Prostate gland (tissue), 2 donors: Measurements from ENCODE around the gene FAM120B. TPM values are rescaled to one million over a fixed set of nuclear protein-coding genes. Genes with fewer than 3 reads are reported as not detected.

ENCODE experiments used
- DNase-seq: peaks from one replicate; pipeline ENCODE4 v3.0.0-alpha.2; 2019; ENCODE audit warnings: low spot score
- H3K27ac ChIP-seq, 2 donors: fragments of 200-600 bp; sonication (generic); 2 replicates each; pipeline ENCODE4 v1.5.1; 2017 to 2019
- H3K27me3 ChIP-seq: fragments of 200-600 bp; sonication (generic); replicated peaks from 2 replicates; pipeline ENCODE4 v1.5.1; 2019; ENCODE audit not compliant: insufficient read depth
- H3K36me3 ChIP-seq, 2 donors: fragments of 200-600 bp; sonication (generic); 1 replicate in 1 of 2; 2 replicates in 1 of 2; pipeline versions ENCODE4 v1.5.1 to v1.8.1; 2017 to 2019
- H3K4me1 ChIP-seq: fragments of 200-600 bp; sonication (generic); replicated peaks from 2 replicates; pipeline ENCODE4 v1.5.1; 2019
- H3K4me3 ChIP-seq, 2 donors: fragments of 200-600 bp; sonication (generic); 2 replicates each; pipeline ENCODE4 v1.5.1; 2017 to 2019
- H3K9me3 ChIP-seq: fragments of 200-600 bp; sonication (generic); 2 replicates; pipeline ENCODE4 v1.5.1; 2017
- CTCF ChIP-seq, 4 experiments: fragments of 200-600 bp in 2 of 4; fragments of 450-650 bp in 2 of 4; sonication (generic) in 2 of 4; IDR thresholded peaks; 1 replicate in 3 of 4; 2 replicates in 1 of 4; pipeline ENCODE4 v1.5.1; 2016 to 2019; ENCODE audit warnings: antibody characterized with exemption in 4 of 4, mild to moderate bottlenecking in 2 of 4, moderate library complexity in 2 of 4
- POLR2A ChIP-seq: fragments of 450-650 bp; IDR thresholded peaks from one replicate; pipeline ENCODE4 v1.6.1; 2016; ENCODE audit warnings: antibody characterized with exemption, mild to moderate bottlenecking
- POLR2AphosphoS5 ChIP-seq: sonication (generic); formaldehyde crosslinking; IDR thresholded peaks from one replicate; pipeline ENCODE4 v1.6.1; 2017; ENCODE audit warnings: antibody characterized with exemption
- WGBS: methylation state at CpG from one replicate; pipeline ENCODE4 v1.1.5; 2018; 5-methylcytosine and 5-hydroxymethylcytosine counted together
- intact Hi-C: fragments of 100-400 bp; cut with DNase I; formaldehyde crosslinking; loops from one replicate; pipeline ENCODE4 v1.14.2; 2022
- total RNA-seq, 2 donors: library from RNA; depleted of rRNA; stranded (reverse); fragments of >200 nt; gene quantifications; one replicate each; pipeline ENCODE4 v1.1.0, GENCODE V29; 2016

FAM120B gene
- 10 to 100 TPM; 28.8 to 45.0 TPM for total RNA-seq

GRCh38 chr6:170306324-170307079 lies at the start of gene FAM120B:
Gene FAM120B (plus strand): TSS chr6:170306758. CDS start chr6:170317391, 10,633 bp downstream.
- Histone ChIP-seq H3K4me3 (peak within 1 kb of the TSS; percentile 88 to 99), H3K27me3 (no peaks in the 10 kb centered on the region), H3K27ac (peak within 1 kb of the TSS; percentile 77 to 83), H3K4me1 (peaks cover 11% of the 10 kb centered on the region), H3K9me3 (no peaks in the 10 kb centered on the region), H3K36me3 (no peaks in the 10 kb centered on the region)
- under 1% methylated on average over 63 of the region's 97 CpGs for WGBS
- peak; percentile 97 for DNase-seq
- intact Hi-C loops = loop anchor here (10.0 kb wide), 1 partner anchor 218 kb away; no protein-coding TSS in a partner anchor
- TF ChIP-seq CTCF (IDR thresholded peaks at IDR 0.05) = peak in 2 of 4 experiments; percentile 12 to 21
- TF ChIP-seq POLR2AphosphoS5 = peak; percentile 96
- peak; percentile 87 for TF ChIP-seq POLR2A

- Histone ChIP-seq H3K9me3 (no peaks in the 10 kb centered on the region), H3K4me1 (no peaks in the 10 kb centered on the region), H3K27me3 (no peaks in the 10 kb centered on the region), H3K27ac (no peak overlapping the region), H3K4me3 (no peak overlapping the region), H3K36me3 (no peaks in the 10 kb centered on the region)
- intact Hi-C loops = no loop called here
- DNase-seq = no peak
- no peak for TF ChIP-seq POLR2A
- 80% methylated on average over 4 of the region's 4 CpGs for WGBS
These were observed 49.2 kb upstream of the FAM120B start for GRCh38 chr6:170257376-170257775.

GRCh38 chr6:170258407-170258806 lies 48.2 kb upstream of the FAM120B start:
- Histone ChIP-seq H3K4me3 (no peak overlapping the region), H3K36me3 (no peaks in the 10 kb centered on the region), H3K27me3 (no peaks in the 10 kb centered on the region), H3K27ac (no peak overlapping the region), H3K9me3 (no peaks in the 10 kb centered on the region), H3K4me1 (no peaks in the 10 kb centered on the region)
- intact Hi-C loops = no loop called here
- no peak for DNase-seq
- TF ChIP-seq POLR2AphosphoS5 = no peak
- no peak for TF ChIP-seq CTCF (IDR thresholded peaks at IDR 0.05)
- TF ChIP-seq POLR2A = no peak
- WGBS = 82% methylated on average over 6 of the region's 6 CpGs

GRCh38 chr6:170259278-170259677 lies 47.3 kb upstream of the FAM120B start:
- Histone ChIP-seq H3K4me3 (no peak overlapping the region), H3K4me1 (no peaks in the 10 kb centered on the region), H3K9me3 (no peaks in the 10 kb centered on the region), H3K36me3 (no peaks in the 10 kb centered on the region), H3K27me3 (no peaks in the 10 kb centered on the region), H3K27ac (no peak overlapping the region)
- 95% methylated on average over 4 of the region's 5 CpGs for WGBS
- TF ChIP-seq CTCF (IDR thresholded peaks at IDR 0.05) (no peak), POLR2AphosphoS5 (no peak), POLR2A (no peak)
- no peak for DNase-seq
- intact Hi-C loops = no loop called here

- no peaks in the 10 kb centered on the region for H3K27me3 ChIP-seq
- no peaks in the 10 kb centered on the region for H3K36me3 ChIP-seq
- H3K4me1 ChIP-seq = no peaks in the 10 kb centered on the region
- 87% methylated on average over 7 of the region's 7 CpGs for WGBS
- DNase-seq = no peak
- H3K9me3 ChIP-seq = no peaks in the 10 kb centered on the region
- no peak overlapping the region for H3K27ac ChIP-seq
- no peak overlapping the region for H3K4me3 ChIP-seq
- TF ChIP-seq CTCF (IDR thresholded peaks at IDR 0.05) (no peak), POLR2A (no peak)
- intact Hi-C loops = no loop called here
These were observed 45.9 kb upstream of the FAM120B start for GRCh38 chr6:170260686-170261085.
